Psoas muscle (tissue), 8 donors: ENCODE data around the gene SAMD11. TPM values are rescaled to one million over a fixed set of nuclear protein-coding genes. Genes with fewer than 3 reads are reported as not detected.

Experiments
- ATAC-seq, 4 donors: fragments of 200-7000 bp; cut with Tn5 transposase; one replicate each; pipeline ENCODE4 v1.9.1; 2020; ENCODE audit warnings: moderate library complexity in 3 of 4, mild to moderate bottlenecking in 2 of 4
- DNase-seq, 2 donors: peaks; one replicate each; pipeline ENCODE4 v3.0.0-alpha.2; 2020
- H3K27ac ChIP-seq: fragments of 200-600 bp; one replicate; pipeline ENCODE4 v1.8.0; 2022
- H3K27me3 ChIP-seq, 3 donors: fragments of 200-600 bp in 1 of 3; one replicate each; pipeline versions ENCODE4 v1.6.1 to v1.8.0; 2013 to 2022; ENCODE audit warnings: low read length in 2 of 3, mild to moderate bottlenecking in 2 of 3, moderate library complexity in 1 of 3; ENCODE audit not compliant: insufficient read depth in 3 of 3
- H3K36me3 ChIP-seq, 2 donors: fragments of 200-600 bp in 1 of 2; one replicate each; pipeline versions ENCODE4 v1.6.1 to v1.8.0; 2013 to 2022; ENCODE audit warnings: low read depth in 1 of 2, mild to moderate bottlenecking in 1 of 2, moderate library complexity in 1 of 2; ENCODE audit not compliant: insufficient read depth in 1 of 2
- H3K4me1 ChIP-seq: fragments of 200-600 bp; one replicate; pipeline ENCODE4 v1.8.0; 2022
- H3K4me3 ChIP-seq: fragments of 200-600 bp; one replicate; pipeline ENCODE4 v1.8.0; 2022; ENCODE audit warnings: mild to moderate bottlenecking
- H3K9me3 ChIP-seq: fragments of 200-600 bp; one replicate; pipeline ENCODE4 v1.8.0; 2022
- WGBS, 3 donors: extraction: QIAGEN DNeasy Blood & Tissue Kit; methylation state at CpG; one replicate each; pipeline versions ENCODE4 v1.1.6 to v1.1.7; 2013; 5-methylcytosine and 5-hydroxymethylcytosine counted together
- intact Hi-C, 2 donors: fragments of 100-400 bp; cut with DNase I; formaldehyde crosslinking; loops; one replicate each; pipeline versions ENCODE4 v1.11.0 to v1.14.2; 2022
- polyA plus RNA-seq, 3 donors: library from polyadenylated mRNA; stranded (reverse); fragments of 200-250 nt; gene quantifications; one replicate each; pipeline ENCODE4 v1.2.3, GENCODE V29; 2013
- total RNA-seq, 4 donors: library from RNA; stranded (reverse); fragmentation: NEBNext Ultra II Directional in 2 of 4; extraction: Animal tissue kit (Norgen Biotek cat#: 25700) in 2 of 4; gene quantifications; one replicate each; pipeline versions ENCODE4 v1.2.1 to v1.2.4, GENCODE V29; 2021 to 2023
- TF ChIP-seq, protein P1 (sequence below): fragments of 200-600 bp; IDR thresholded peaks from one replicate; pipeline ENCODE4 v1.8.0; 2022; ENCODE audit warnings: antibody characterized with exemption
- donor health status: healthy with polysubstance abuse.
- donor health status: DM: no; HTN: no; CAD: no; lungs with moderate emphysema.
- donor health status: Bipolar disorder and iron deficiency.
- donor health status: healthy.
- donor health status: DM: yes; HTN: yes; CAD: no.
- donor health status: DM: no; HTN: no; CAD: no.
- donor health status: DM: no; HTN: no; CAD: no.
- donor health status: DM: yes; HTN: yes; CAD: no.

Gene SAMD11
- total and polyA plus RNA-seq, 7 donors: 0.28 to 6.9 (median 1.0) TPM; not detected in 1

DNA sequence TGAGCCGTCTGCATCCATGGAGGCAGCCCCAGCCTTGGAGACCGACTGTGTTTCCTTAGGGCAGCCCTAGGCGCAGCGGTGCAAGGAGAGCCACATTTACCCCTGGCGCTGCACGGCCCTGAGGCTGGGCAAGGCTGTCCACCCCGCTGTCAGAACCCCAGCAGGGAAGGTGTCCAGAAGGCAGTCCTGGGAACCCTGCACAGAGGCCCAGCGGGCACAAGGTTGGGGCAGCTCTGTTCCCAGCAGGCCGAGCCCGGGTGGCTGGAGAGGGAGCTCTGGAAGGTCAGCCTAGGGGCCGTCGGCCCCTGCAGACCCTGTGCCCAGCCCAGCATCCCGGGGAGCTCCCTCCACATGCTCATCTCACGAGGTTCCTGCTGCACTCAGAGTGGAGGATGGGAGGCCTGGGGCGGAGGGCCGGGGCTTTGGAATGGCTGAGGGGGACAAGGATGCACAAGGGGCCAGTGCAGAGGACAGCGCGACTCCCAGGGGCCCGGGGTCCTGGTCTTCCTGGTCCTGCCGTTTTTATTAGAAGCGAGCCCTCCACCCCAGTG lies 19.9 kb upstream of the SAMD11 start:
- peak overlapping the region; percentile 53 for H3K4me3 ChIP-seq
- peak in 2 of 4 donors; percentile 3 to 9 for ATAC-seq

DNA sequence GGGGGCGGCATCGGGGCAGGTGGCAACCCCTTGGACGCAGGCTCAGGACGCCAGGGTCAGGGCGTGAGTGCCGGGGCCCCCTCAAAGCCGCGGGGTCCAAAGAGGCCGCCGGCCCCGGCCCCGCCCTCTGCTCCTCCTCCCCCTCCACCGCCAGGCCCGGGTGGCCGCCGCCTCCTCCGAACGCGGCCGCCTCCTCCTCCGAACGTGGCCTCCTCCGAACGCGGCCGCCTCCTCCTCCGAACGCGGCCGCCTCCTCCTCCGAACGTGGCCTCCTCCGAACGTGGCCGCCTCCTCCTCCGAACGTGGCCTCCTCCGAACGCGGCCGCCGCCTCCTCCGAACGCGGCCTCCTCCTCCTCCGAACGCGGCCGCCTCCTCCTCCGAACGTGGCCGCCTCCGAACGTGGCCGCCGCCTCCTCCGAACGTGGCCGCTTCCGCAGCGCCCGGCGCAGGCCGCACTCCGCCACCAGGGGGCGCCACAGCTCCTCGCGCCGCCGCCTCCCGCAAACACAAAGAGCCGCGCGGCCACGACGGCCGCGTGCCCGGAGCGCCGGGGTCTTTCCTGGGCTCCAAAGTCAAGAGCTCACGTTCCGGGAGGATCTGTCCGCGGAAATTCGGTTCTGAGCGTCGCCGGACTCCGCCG lies 19.3 kb upstream of the SAMD11 start:
- Histone ChIP-seq H3K27ac (no peak overlapping the region), H3K9me3 (no peaks in the 10 kb centered on the region), H3K4me3 (peak overlapping the region; percentile 53), H3K27me3 (peaks cover 0 to 42% (median 18%) of the 10 kb centered on the region in 3 donors), H3K4me1 (peaks cover 5% of the 10 kb centered on the region), H3K36me3 (no peaks in the 10 kb centered on the region)
- TF ChIP-seq, protein P1, sequence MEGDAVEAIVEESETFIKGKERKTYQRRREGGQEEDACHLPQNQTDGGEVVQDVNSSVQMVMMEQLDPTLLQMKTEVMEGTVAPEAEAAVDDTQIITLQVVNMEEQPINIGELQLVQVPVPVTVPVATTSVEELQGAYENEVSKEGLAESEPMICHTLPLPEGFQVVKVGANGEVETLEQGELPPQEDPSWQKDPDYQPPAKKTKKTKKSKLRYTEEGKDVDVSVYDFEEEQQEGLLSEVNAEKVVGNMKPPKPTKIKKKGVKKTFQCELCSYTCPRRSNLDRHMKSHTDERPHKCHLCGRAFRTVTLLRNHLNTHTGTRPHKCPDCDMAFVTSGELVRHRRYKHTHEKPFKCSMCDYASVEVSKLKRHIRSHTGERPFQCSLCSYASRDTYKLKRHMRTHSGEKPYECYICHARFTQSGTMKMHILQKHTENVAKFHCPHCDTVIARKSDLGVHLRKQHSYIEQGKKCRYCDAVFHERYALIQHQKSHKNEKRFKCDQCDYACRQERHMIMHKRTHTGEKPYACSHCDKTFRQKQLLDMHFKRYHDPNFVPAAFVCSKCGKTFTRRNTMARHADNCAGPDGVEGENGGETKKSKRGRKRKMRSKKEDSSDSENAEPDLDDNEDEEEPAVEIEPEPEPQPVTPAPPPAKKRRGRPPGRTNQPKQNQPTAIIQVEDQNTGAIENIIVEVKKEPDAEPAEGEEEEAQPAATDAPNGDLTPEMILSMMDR: peak; percentile 89
- peak; percentile 86 to 96 (median 93) for ATAC-seq
- 1 to 5% (median 1%) methylated on average over 33 to 91 of the region's 91 CpGs for WGBS, 3 donors
- peak; percentile 81 to 91 for DNase-seq
- intact Hi-C loops: loop anchor here in 1 of 2 donors (1.0 to 5.0 kb wide), 3 partner anchors 35 to 156 kb away; no protein-coding TSS in a partner anchor

More for the DNA sequence above, 19.9 kb upstream of the SAMD11 start:
- no peaks in the 10 kb centered on the region for H3K9me3 ChIP-seq
- intact Hi-C loops: loop anchor here in 1 of 2 donors (1.0 to 5.0 kb wide), 3 partner anchors 36 to 157 kb away; no protein-coding TSS in a partner anchor
- peaks cover 0 to 46% (median 18%) of the 10 kb centered on the region in 3 donors for H3K27me3 ChIP-seq
- peaks cover 5% of the 10 kb centered on the region for H3K4me1 ChIP-seq
- no peaks in the 10 kb centered on the region for H3K36me3 ChIP-seq
- H3K27ac ChIP-seq: no peak overlapping the region
- 65 to 85% (median 82%) methylated on average over 20 to 21 of the region's 21 CpGs for WGBS, 3 donors
- DNase-seq: peak; percentile 24 to 56
- TF ChIP-seq, protein P1: no peak

DNA sequence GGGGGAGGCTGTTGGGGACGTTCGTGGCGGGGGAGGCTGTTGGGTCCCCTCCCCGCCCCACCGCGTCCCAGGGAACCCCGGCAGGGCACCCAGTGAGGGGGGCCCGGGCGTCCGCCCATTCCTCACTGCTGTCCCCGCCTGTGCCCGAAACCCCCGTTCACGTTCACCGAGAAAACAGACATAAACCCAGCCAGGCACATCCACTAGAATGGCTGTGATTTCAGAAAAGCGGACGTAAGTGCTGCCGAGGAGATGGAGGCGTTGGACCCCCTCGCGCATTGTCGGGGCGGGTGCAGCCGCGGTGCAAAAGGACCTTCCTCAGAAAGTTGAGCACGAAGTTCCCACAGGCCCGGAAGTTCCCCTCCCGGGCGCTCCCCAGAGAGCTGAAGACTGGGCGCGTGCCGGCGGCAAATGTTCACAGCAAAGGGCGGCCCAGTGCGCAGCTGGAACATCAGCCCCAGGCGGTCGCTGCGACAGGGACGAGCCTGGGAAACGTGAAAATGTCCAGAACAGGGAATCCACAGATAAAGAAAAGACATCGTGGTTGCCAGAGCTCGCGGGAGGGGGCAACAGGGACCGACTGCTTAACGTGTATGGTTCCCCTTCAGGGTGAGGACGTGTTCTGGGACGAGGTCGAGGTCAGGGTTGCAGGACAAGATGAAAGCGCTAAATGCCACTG lies 18.5 kb upstream of the SAMD11 start:
- intact Hi-C loops: loop anchor here in 1 of 2 donors (2.0 kb wide), 1 partner anchor 156 kb away; no protein-coding TSS in a partner anchor
- H3K27me3 ChIP-seq: peaks cover 0 to 42% (median 16%) of the 10 kb centered on the region in 3 donors
- peak; percentile 61 to 81 for DNase-seq
- WGBS, 3 donors: 9 to 23% (median 11%) methylated on average over 37 to 49 of the region's 49 CpGs
- no peaks in the 10 kb centered on the region for H3K9me3 ChIP-seq
- TF ChIP-seq, protein P1: no peak
- ATAC-seq: peak in 3 of 4 donors; percentile 13 to 60 (median 18)
- peak overlapping the region; percentile 53 for H3K4me3 ChIP-seq
- no peaks in the 10 kb centered on the region for H3K36me3 ChIP-seq
- peaks cover 5% of the 10 kb centered on the region for H3K4me1 ChIP-seq
- H3K27ac ChIP-seq: no peak overlapping the region

DNA sequence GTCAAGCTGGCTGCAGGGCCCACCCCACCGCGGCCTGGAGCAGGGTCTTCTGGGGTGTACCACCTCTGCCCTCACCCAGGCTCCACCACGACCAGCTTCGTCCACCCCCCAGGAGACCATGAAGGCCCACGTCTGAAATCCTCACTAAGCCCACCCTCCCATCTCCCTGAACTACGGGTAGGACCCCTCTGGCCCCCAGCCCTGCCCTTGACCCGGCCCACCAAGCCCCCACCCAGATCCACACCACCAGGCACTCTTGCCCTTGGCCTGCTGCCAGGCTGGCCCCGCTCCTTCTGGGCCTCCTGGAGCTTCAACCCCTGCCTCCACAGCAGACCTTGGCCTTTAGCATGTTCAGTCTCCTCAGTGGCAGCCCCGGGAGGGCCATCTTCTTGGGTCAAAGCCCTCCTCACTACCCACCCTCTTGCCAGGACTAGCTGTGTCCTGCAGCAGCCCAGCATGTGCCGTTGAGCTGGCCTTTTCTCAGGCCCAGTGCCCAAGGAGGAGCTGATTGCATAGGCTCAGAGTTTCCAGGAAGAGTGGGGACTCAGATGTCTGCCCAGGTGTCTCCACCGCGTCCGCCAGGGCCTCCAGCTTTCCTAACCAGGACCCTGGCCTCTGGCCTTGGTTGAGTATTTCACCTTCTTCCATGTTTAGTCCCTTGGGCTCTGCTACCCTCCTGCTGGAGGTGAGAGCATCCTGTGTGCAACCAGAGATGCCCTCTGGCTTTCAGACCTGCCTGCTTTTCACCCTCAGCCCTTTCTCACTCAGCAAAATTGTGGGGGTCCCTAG lies 17.7 kb upstream of the SAMD11 start:
- Histone ChIP-seq H3K4me1 (peaks cover 5% of the 10 kb centered on the region), H3K27ac (no peak overlapping the region), H3K4me3 (no peak overlapping the region), H3K36me3 (no peaks in the 10 kb centered on the region), H3K9me3 (no peaks in the 10 kb centered on the region), H3K27me3 (peaks cover 0 to 49% (median 19%) of the 10 kb centered on the region in 3 donors)
- intact Hi-C loops: loop anchor here in 1 of 2 donors (2.0 kb wide), 1 partner anchor 155 kb away; no protein-coding TSS in a partner anchor
- peak; percentile 27 to 52 for DNase-seq
- WGBS, 3 donors: 61 to 78% (median 63%) methylated on average over 13 of the region's 13 CpGs
- TF ChIP-seq, protein P1: no peak
- ATAC-seq: no peak
